Upper lobe of left lung (tissue), 4 donors: ENCODE measurements around the gene TBX18.

Experiments used
- CTCF ChIP-seq, 6 experiments: fragments of 450-650 bp in 4 of 6; fragments of 200-600 bp in 2 of 6; sonication (generic) in 2 of 6; IDR thresholded peaks; one replicate each; pipeline ENCODE4 v1.5.1; 2016 to 2019; ENCODE audit warnings: antibody characterized with exemption in 6 of 6
- EP300 ChIP-seq, 4 donors: sonication (generic); formaldehyde crosslinking; IDR thresholded peaks; one replicate each; pipeline ENCODE4 v1.5.1; 2017; ENCODE audit warnings: antibody characterized with exemption in 4 of 4, control low read depth in 2 of 4
- POLR2AphosphoS5 ChIP-seq, 2 donors: sonication (generic); formaldehyde crosslinking; IDR thresholded peaks; one replicate each; pipeline ENCODE4 v1.5.1; 2017; ENCODE audit warnings: antibody characterized with exemption in 2 of 2

- TF ChIP-seq CTCF (IDR thresholded peaks at IDR 0.05) (no peak), EP300 (IDR thresholded peaks at IDR 0.05) (no peak), POLR2AphosphoS5 (IDR thresholded peaks at IDR 0.05) (no peak)
These were observed 82.6 kb downstream of the TBX18 start for GRCh38 chr6:84681693-84682326.
